Keratinocyte (primary cell): Measurements from ENCODE around the gene TTC39B. TPM values are rescaled to one million over a fixed set of nuclear protein-coding genes. Genes with fewer than 3 reads are reported as not detected.

Experiments
- DNase-seq: peaks from one replicate; pipeline ENCODE4 v3.0.0-alpha.2; 2011; ENCODE audit warnings: low read depth, missing footprints, low spot score
- FAIRE-seq: peaks from 2 replicates; lab custom pipeline; 2011; peaks lifted over from hg19 to GRCh38; lab: Jason Lieb, UNC
- H2AFZ ChIP-seq: 2 replicates; pipeline ENCODE4 v1.6.0; 2012; ENCODE audit warnings: low read length, control low read depth, inconsistent platforms; ENCODE audit not compliant: control insufficient read depth
- H3K27ac ChIP-seq: 2 replicates; pipeline ENCODE4 v1.5.1; 2011; ENCODE audit warnings: low read length; ENCODE audit not compliant: control insufficient read depth, insufficient read depth
- H3K27me3 ChIP-seq: 3 replicates; pipeline ENCODE4 v1.6.0; 2011; ENCODE audit warnings: low read length; ENCODE audit not compliant: control insufficient read depth, insufficient read depth; ENCODE audit errors: extremely low read depth
- H3K36me3 ChIP-seq, 2 experiments: 2 replicates in 1 of 2; 3 replicates in 1 of 2; pipeline ENCODE4 v1.5.1; 2011; ENCODE audit warnings: low read length in 2 of 2, mild to moderate bottlenecking in 1 of 2; ENCODE audit not compliant: control insufficient read depth in 2 of 2, insufficient read depth in 2 of 2; ENCODE audit errors: extremely low read depth in 1 of 2
- H3K4me1 ChIP-seq: 3 replicates; pipeline ENCODE4 v1.5.1; 2011; ENCODE audit warnings: low read length; ENCODE audit not compliant: control insufficient read depth, insufficient read depth; ENCODE audit errors: extremely low read depth
- H3K4me2 ChIP-seq: 3 replicates; pipeline ENCODE4 v1.6.0; 2011; ENCODE audit warnings: low read depth, low read length; ENCODE audit not compliant: control insufficient read depth, insufficient read depth; ENCODE audit errors: extremely low read depth
- H3K4me3 ChIP-seq, 3 experiments: fragments of 200-600 bp in 1 of 3; sonication (generic) in 1 of 3; 2 replicates in 2 of 3; 3 replicates in 1 of 3; pipeline ENCODE4 v1.5.1; 2011 to 2016; ENCODE audit warnings: low read length in 3 of 3, mild to moderate bottlenecking in 3 of 3, control low read depth in 2 of 3, inconsistent platforms in 1 of 3, low read depth in 1 of 3, mixed read lengths in 1 of 3, mixed run types in 1 of 3, moderate library complexity in 1 of 3; ENCODE audit not compliant: control insufficient read depth in 2 of 3, insufficient read depth in 2 of 3; ENCODE audit errors: extremely low read depth in 1 of 3
- H3K79me2 ChIP-seq: 2 replicates; pipeline ENCODE4 v1.6.0; 2012; ENCODE audit warnings: low read length; ENCODE audit not compliant: control insufficient read depth, insufficient read depth
- H3K9ac ChIP-seq: 3 replicates; pipeline ENCODE4 v1.6.0; 2011; ENCODE audit warnings: low read length; ENCODE audit not compliant: control insufficient read depth, insufficient read depth; ENCODE audit errors: extremely low read depth
- H3K9me1 ChIP-seq: 3 replicates; pipeline ENCODE4 v1.6.0; 2011; ENCODE audit warnings: low read length; ENCODE audit not compliant: control insufficient read depth, insufficient read depth; ENCODE audit errors: extremely low read depth
- H3K9me3 ChIP-seq: 2 replicates; pipeline ENCODE4 v1.5.1; 2012; ENCODE audit warnings: low read depth, low read length; ENCODE audit not compliant: control insufficient read depth
- H4K20me1 ChIP-seq: 3 replicates; pipeline ENCODE4 v1.6.0; 2011; ENCODE audit warnings: low read length; ENCODE audit not compliant: control insufficient read depth, insufficient read depth; ENCODE audit errors: extremely low read depth
- EZH2 ChIP-seq: IDR thresholded peaks from one replicate; pipeline ENCODE4 v1.6.1; 2012; ENCODE audit warnings: inconsistent platforms, mild to moderate bottlenecking, low read length, moderate library complexity
- dilution Hi-C: fragments of 300-500 bp; cut with MboI; formaldehyde crosslinking; loops from one replicate; pipeline ENCODE4 v1.7.0; 2020; ENCODE audit warnings: low sequenced_read_pairs; ENCODE audit not compliant: extremely low pct_ligation_motif_present
- polyA plus RNA-seq, 5 experiments: library from polyadenylated mRNA; depleted of rRNA in 3 of 5; stranded (reverse) in 3 of 5; stranded (forward) in 1 of 5; unstranded in 1 of 5; fragments of >200 nt; gene quantifications; 1 replicate in 1 of 5; 2 replicates in 3 of 5; 3 replicates in 1 of 5; pipeline versions ENCODE4 v1.2.1 to v1.2.3, GENCODE V29; 2011 to 2012; ENCODE audit warnings: missing spikeins in 2 of 5, low read depth in 1 of 5, low replicate concordance in 1 of 5
- TF ChIP-seq, protein P1 (sequence below), 3 experiments: IDR thresholded peaks in 1 of 3; conservative IDR thresholded peaks in 1 of 3; optimal IDR thresholded peaks in 1 of 3; 2 replicates in 2 of 3; 3 replicates in 1 of 3; pipeline versions ENCODE3 to v1.5.1; 2011; ENCODE audit warnings: low read length in 3 of 3, mild to moderate bottlenecking in 3 of 3, moderate library complexity in 2 of 3, control low read depth in 1 of 3, inconsistent platforms in 1 of 3; ENCODE audit not compliant: insufficient read depth in 2 of 3; ENCODE audit errors: extremely low read depth in 1 of 3

TTC39B gene
- polyA plus RNA-seq, 1 donor (not counting 4 experiments of a cell fraction or from before 2014, with no cell fraction given) = 9.7 TPM

DNA sequence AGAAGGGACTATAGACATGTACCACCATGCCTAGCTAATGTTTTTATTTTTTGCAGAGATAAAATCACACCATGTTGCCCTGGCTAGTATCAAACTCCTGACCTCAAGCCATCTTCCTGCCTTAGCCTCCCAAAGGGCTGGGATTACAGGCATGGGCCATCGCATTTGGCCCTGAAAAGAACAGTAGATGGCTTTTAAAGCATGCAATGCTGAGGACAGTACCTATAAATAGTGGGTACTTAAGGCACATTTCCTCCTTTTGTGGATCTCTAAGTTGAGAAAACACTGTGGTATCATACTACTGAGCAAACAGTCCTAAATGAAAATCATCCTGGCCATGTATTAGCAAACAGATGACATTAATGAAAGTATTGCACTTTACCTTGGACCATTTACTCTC, 119.4 kb downstream of the TTC39B start:
- no peaks in the 10 kb centered on the region for H3K79me2 ChIP-seq
- dilution Hi-C loops = no loop called here

DNA sequence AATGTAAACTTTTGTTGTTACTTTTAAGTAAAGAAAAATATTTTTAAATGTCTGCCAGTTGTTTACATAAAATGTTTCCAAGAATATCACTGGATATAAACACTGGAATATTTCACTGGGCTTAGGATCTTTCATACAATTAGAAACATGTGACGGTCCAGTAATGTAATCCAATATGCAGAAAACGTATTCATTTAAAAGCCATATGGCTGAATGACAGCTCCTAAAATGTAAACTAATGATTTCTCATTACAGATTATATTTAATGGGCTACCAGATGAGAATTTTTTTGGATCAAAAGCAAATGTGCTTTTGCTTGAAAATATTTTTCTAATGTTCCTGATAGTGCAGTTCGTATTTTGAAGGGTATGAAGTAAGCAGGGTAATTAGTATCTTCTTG, 124.3 kb downstream of the TTC39B start:
- TF ChIP-seq, protein P1, sequence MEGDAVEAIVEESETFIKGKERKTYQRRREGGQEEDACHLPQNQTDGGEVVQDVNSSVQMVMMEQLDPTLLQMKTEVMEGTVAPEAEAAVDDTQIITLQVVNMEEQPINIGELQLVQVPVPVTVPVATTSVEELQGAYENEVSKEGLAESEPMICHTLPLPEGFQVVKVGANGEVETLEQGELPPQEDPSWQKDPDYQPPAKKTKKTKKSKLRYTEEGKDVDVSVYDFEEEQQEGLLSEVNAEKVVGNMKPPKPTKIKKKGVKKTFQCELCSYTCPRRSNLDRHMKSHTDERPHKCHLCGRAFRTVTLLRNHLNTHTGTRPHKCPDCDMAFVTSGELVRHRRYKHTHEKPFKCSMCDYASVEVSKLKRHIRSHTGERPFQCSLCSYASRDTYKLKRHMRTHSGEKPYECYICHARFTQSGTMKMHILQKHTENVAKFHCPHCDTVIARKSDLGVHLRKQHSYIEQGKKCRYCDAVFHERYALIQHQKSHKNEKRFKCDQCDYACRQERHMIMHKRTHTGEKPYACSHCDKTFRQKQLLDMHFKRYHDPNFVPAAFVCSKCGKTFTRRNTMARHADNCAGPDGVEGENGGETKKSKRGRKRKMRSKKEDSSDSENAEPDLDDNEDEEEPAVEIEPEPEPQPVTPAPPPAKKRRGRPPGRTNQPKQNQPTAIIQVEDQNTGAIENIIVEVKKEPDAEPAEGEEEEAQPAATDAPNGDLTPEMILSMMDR (optimal IDR thresholded peaks at IDR 0.05 in 1 of 3, IDR thresholded peaks at IDR 0.05 in 1 of 3, conservative IDR thresholded peaks at IDR 0.05 in 1 of 3; ENCODE audit: extremely low read depth in 1 of 3, insufficient read depth in 2 of 3, low read length in 3 of 3) = no peak
- no peak for TF ChIP-seq EZH2
- H3K4me3 ChIP-seq = no peak overlapping the region
- no peaks in the 10 kb centered on the region for H4K20me1 ChIP-seq
- H3K79me2 ChIP-seq = no peaks in the 10 kb centered on the region
- FAIRE-seq (no peak), DNase-seq (no peak)
- no peak overlapping the region for H3K9ac ChIP-seq
- H3K27ac ChIP-seq = no peak overlapping the region
- peaks cover 0 to 9% of the 10 kb centered on the region in 2 experiments for H3K36me3 ChIP-seq
- dilution Hi-C loops = no loop called here
- no peaks in the 10 kb centered on the region for H3K9me3 ChIP-seq
- no peaks in the 10 kb centered on the region for H3K4me1 ChIP-seq
- no peak overlapping the region for H2AFZ ChIP-seq
- no peak overlapping the region for H3K4me2 ChIP-seq
- no peaks in the 10 kb centered on the region for H3K27me3 ChIP-seq
- H3K9me1 ChIP-seq = no peaks in the 10 kb centered on the region

More for the DNA sequence above, 119.4 kb downstream of the TTC39B start:
- no peak overlapping the region for H3K4me3 ChIP-seq
- no peaks in the 10 kb centered on the region for H3K9me1 ChIP-seq
- DNase-seq = no peak
- H3K4me2 ChIP-seq = no peak overlapping the region
- H3K9ac ChIP-seq = no peak overlapping the region
- peaks cover 0 to 10% of the 10 kb centered on the region in 2 experiments for H3K36me3 ChIP-seq
- no peaks in the 10 kb centered on the region for H3K27me3 ChIP-seq
- no peak for FAIRE-seq
- TF ChIP-seq EZH2 = no peak
- TF ChIP-seq, protein P1 (optimal IDR thresholded peaks at IDR 0.05 in 1 of 3, IDR thresholded peaks at IDR 0.05 in 1 of 3, conservative IDR thresholded peaks at IDR 0.05 in 1 of 3; ENCODE audit: extremely low read depth in 1 of 3, insufficient read depth in 2 of 3, low read length in 3 of 3) = no peak
- H3K27ac ChIP-seq = no peak overlapping the region
- no peaks in the 10 kb centered on the region for H3K4me1 ChIP-seq
- no peaks in the 10 kb centered on the region for H4K20me1 ChIP-seq
- H3K9me3 ChIP-seq = no peaks in the 10 kb centered on the region
- H2AFZ ChIP-seq = no peak overlapping the region
